HEK293 (cell line): ENCODE data around the gene DDX42.

Experiments
- CTCF ChIP-seq: fragments of 450-650 bp; formaldehyde crosslinking; IDR thresholded peaks from 2 replicates; pipeline ENCODE4 v1.5.1; 2016; ENCODE audit warnings: missing biosample characterization, missing genetic modification characterization
- EGR2 ChIP-seq: fragments of 450-650 bp; formaldehyde crosslinking; IDR thresholded peaks from 2 replicates; pipeline ENCODE4 v1.5.1; 2016; ENCODE audit warnings: low read depth, missing biosample characterization, missing genetic modification characterization
- ELK4 ChIP-seq: IDR thresholded peaks from 2 replicates; pipeline ENCODE4 v1.6.1; 2011; ENCODE audit warnings: mild to moderate bottlenecking, low read depth, low read length, borderline replicate concordance
- GLI4 ChIP-seq: fragments of 450-650 bp; formaldehyde crosslinking; IDR thresholded peaks from 2 replicates; pipeline ENCODE4 v1.5.1; 2016; ENCODE audit warnings: missing biosample characterization, missing genetic modification characterization
- PRDM6 ChIP-seq: fragments of 450-650 bp; formaldehyde crosslinking; IDR thresholded peaks from 2 replicates; pipeline ENCODE4 v1.5.1; 2017; ENCODE audit warnings: missing biosample characterization, missing genetic modification characterization
- SETDB1 ChIP-seq: IDR thresholded peaks from one replicate; pipeline ENCODE4 v1.6.1; 2017; ENCODE audit warnings: mild to moderate bottlenecking, low read length, moderate library complexity, mixed read lengths; ENCODE audit not compliant: insufficient read length
- SP3 ChIP-seq: fragments of 450-650 bp; formaldehyde crosslinking; IDR thresholded peaks from 2 replicates; pipeline ENCODE4 v1.5.1; 2016; ENCODE audit warnings: missing biosample characterization, missing genetic modification characterization
- YY2 ChIP-seq: fragments of 450-650 bp; formaldehyde crosslinking; IDR thresholded peaks from 2 replicates; pipeline ENCODE4 v1.5.1; 2016; ENCODE audit warnings: missing biosample characterization, missing genetic modification characterization
- ZBTB11 ChIP-seq: fragments of 450-650 bp; formaldehyde crosslinking; conservative IDR thresholded peaks from 2 replicates; pipeline ENCODE4 v1.5.1; 2016; ENCODE audit warnings: low read depth, missing biosample characterization, missing genetic modification characterization
- ZBTB17 ChIP-seq: fragments of 450-650 bp; formaldehyde crosslinking; IDR thresholded peaks from 2 replicates; pipeline ENCODE4 v1.5.1; 2016; ENCODE audit warnings: missing biosample characterization, missing genetic modification characterization
- ZBTB48 ChIP-seq: fragments of 450-650 bp; formaldehyde crosslinking; IDR thresholded peaks from 2 replicates; pipeline ENCODE4 v1.5.1; 2016; ENCODE audit warnings: missing biosample characterization, missing genetic modification characterization
- ZEB2 ChIP-seq: fragments of 450-650 bp; formaldehyde crosslinking; IDR thresholded peaks from 2 replicates; pipeline ENCODE4 v1.5.1; 2016; ENCODE audit warnings: missing biosample characterization, missing genetic modification characterization
- ZFHX2 ChIP-seq: fragments of 450-650 bp; formaldehyde crosslinking; conservative IDR thresholded peaks from 2 replicates; pipeline ENCODE4 v1.5.1; 2016; ENCODE audit warnings: missing biosample characterization, missing genetic modification characterization
- ZNF140 ChIP-seq: fragments of 450-650 bp; formaldehyde crosslinking; IDR thresholded peaks from 2 replicates; pipeline ENCODE4 v1.5.1; 2016; ENCODE audit warnings: missing biosample characterization, missing genetic modification characterization
- ZNF341 ChIP-seq: fragments of 450-650 bp; formaldehyde crosslinking; IDR thresholded peaks from 2 replicates; pipeline ENCODE4; 2016; ENCODE audit warnings: low read depth, missing biosample characterization, missing genetic modification characterization
- ZNF488 ChIP-seq: fragments of 450-650 bp; formaldehyde crosslinking; IDR thresholded peaks from 2 replicates; pipeline ENCODE4 v1.5.1; 2016; ENCODE audit warnings: missing biosample characterization, missing genetic modification characterization
- ZNF501 ChIP-seq: fragments of 450-650 bp; formaldehyde crosslinking; IDR thresholded peaks from 2 replicates; pipeline ENCODE4 v1.5.1; 2016; ENCODE audit warnings: missing biosample characterization, missing genetic modification characterization
- ZNF518A ChIP-seq: fragments of 450-650 bp; formaldehyde crosslinking; conservative IDR thresholded peaks from 2 replicates; pipeline ENCODE4 v1.5.1; 2016; ENCODE audit warnings: low read depth, missing biosample characterization, missing genetic modification characterization
- ZNF521 ChIP-seq: fragments of 450-650 bp; formaldehyde crosslinking; IDR thresholded peaks from 2 replicates; pipeline ENCODE4 v1.5.1; 2017; ENCODE audit warnings: missing biosample characterization, mild to moderate bottlenecking, missing genetic modification characterization
- ZNF580 ChIP-seq: fragments of 450-650 bp; formaldehyde crosslinking; IDR thresholded peaks from 2 replicates; pipeline ENCODE4 v1.5.1; 2016; ENCODE audit warnings: missing biosample characterization, missing genetic modification characterization
- ZNF629 ChIP-seq: fragments of 450-650 bp; formaldehyde crosslinking; IDR thresholded peaks from 2 replicates; pipeline ENCODE4 v1.5.1; 2017; ENCODE audit warnings: missing biosample characterization, missing genetic modification characterization
- ZNF76 ChIP-seq: fragments of 450-650 bp; formaldehyde crosslinking; IDR thresholded peaks from 2 replicates; pipeline ENCODE4; 2016; ENCODE audit warnings: low read depth, missing biosample characterization, missing genetic modification characterization, borderline replicate concordance
- ZNF843 ChIP-seq: fragments of 450-650 bp; formaldehyde crosslinking; IDR thresholded peaks from 2 replicates; pipeline ENCODE4 v1.5.1; 2016; ENCODE audit warnings: missing biosample characterization, missing genetic modification characterization
- ZSCAN30 ChIP-seq: fragments of 450-650 bp; IDR thresholded peaks from 2 replicates; pipeline ENCODE4 v1.5.1; 2018; ENCODE audit warnings: missing biosample characterization, mild to moderate bottlenecking, missing genetic modification characterization, moderate library complexity

The DDX42 gene

GRCh38 chr17:63827002-63827800 is 53.2 kb downstream of the DDX42 start, which contains the start of the genes FTSJ3 and PSMC5 (continued):
- TF ChIP-seq PRDM6 (tag by site-specific recombination) (no peak), ZSCAN30 (tag by site-specific recombination) (0 out of 2 replicates have a peak, but pooled peaks have one; percentile 9), ZNF580 (tag by site-specific recombination) (peak; percentile 33; the same call in 1 of the 2 replicates), ZNF140 (tag by site-specific recombination) (no peak), EGR2 (tag by site-specific recombination) (0 out of 2 replicates have a peak, but pooled peaks have one; percentile 23), ZNF518A (tag by site-specific recombination) (peak; percentile 98), SP3 (tag by site-specific recombination) (peak; percentile 99), ZNF488 (tag by site-specific recombination) (no peak), ZNF843 (peak; percentile 9; the same call in 1 of the 2 replicates), ZEB2 (peak; percentile 57; the same call in 1 of the 2 replicates), CTCF (peak; percentile 98), GLI4 (0 out of 2 replicates have a peak, but pooled peaks have one; percentile 16), ZBTB48 (peak; percentile 40; the same call in 1 of the 2 replicates), SETDB1 (no peak), ELK4 (peak; percentile 49; the same call in 1 of the 2 replicates), ZNF76 (tag by site-specific recombination) (peak; percentile 88), ZBTB17 (tag by site-specific recombination) (peak; percentile 93), ZFHX2 (peak; percentile 39; the same call in 1 of the 2 replicates), ZBTB11 (tag by site-specific recombination) (peak; percentile 96), ZNF521 (tag by site-specific recombination) (no peak), ZNF501 (tag by site-specific recombination) (peak; percentile 92; the same call in 1 of the 2 replicates), ZNF341 (tag by site-specific recombination) (peak; percentile 81), YY2 (peak; percentile 96), ZNF629 (tag by site-specific recombination) (peak; percentile 91)
